ENCODE results near the gene CXCR6. TPM values are rescaled to one million over a fixed set of nuclear protein-coding genes. Genes with fewer than 3 reads are reported as not detected.

CXCR6 gene
- polyA plus RNA-seq, 1 of the 3 experiments (the other 2 are of a cell fraction), result not detected

- ChIA-PET CTCF (interaction anchor here (3.6 kb wide), 1 partner anchor 129 kb away, joined by 15 read pairs; no protein-coding TSS in a partner anchor), POLR2A (no interaction called here)
- H3K9ac ChIP-seq, result no peak overlapping the region
- H4K20me1 ChIP-seq (ENCODE audit: insufficient read depth), result no peaks in the 10 kb centered on the region
- H3K27ac ChIP-seq (ENCODE audit: low read depth in 2 of 2, low read length in 1 of 2), result no peak overlapping the region
- no peaks in the 10 kb centered on the region for H3F3A ChIP-seq (replicated peaks; ENCODE audit: insufficient read depth)
- H3K27me3 ChIP-seq (ENCODE audit: insufficient read depth), result no peaks in the 10 kb centered on the region
- no peak overlapping the region for H2AFZ ChIP-seq (ENCODE audit: low read depth)
- H3K36me3 ChIP-seq (replicated peaks in 1 of 2; ENCODE audit: control insufficient read depth in 1 of 2, insufficient read depth in 2 of 2, low read length in 1 of 2), result peaks cover 3 to 79% of the 10 kb centered on the region in 2 experiments
- H3K79me2 ChIP-seq (ENCODE audit: insufficient read depth), result no peaks in the 10 kb centered on the region
- H3K4me1 ChIP-seq (ENCODE audit: control insufficient read depth in 1 of 2, insufficient read depth in 2 of 2, low read depth in 1 of 2, low read length in 1 of 2), result no peaks in the 10 kb centered on the region; a peak in 1 of 4 replicates
- TF ChIP-seq RFX5 (IDR thresholded peaks at IDR 0.05; ENCODE audit: low read length), result no peak
- TF ChIP-seq NFIC (IDR thresholded peaks at IDR 0.05; ENCODE audit: borderline replicate concordance), result no peak
- no peak for TF ChIP-seq TCF12 (IDR thresholded peaks at IDR 0.05)
- no peak for TF ChIP-seq TEAD4 (IDR thresholded peaks at IDR 0.05; ENCODE audit: borderline replicate concordance, insufficient read depth)
- no peak for TF ChIP-seq RXRA (IDR thresholded peaks at IDR 0.05; ENCODE audit: borderline replicate concordance, low read depth)
- no peak for TF ChIP-seq IRF3 (IDR thresholded peaks at IDR 0.05; ENCODE audit: low read depth, low read length)
- TF ChIP-seq EZH2phosphoT487 (IDR thresholded peaks at IDR 0.05; ENCODE audit: borderline replicate concordance, low read depth), result no peak
- TF ChIP-seq FOXJ3 (CRISPR knock-in tag; IDR thresholded peaks at IDR 0.05), result no peak
- TF ChIP-seq ELF1 (IDR thresholded peaks at IDR 0.05), result no peak
- no peak for TF ChIP-seq GATA2 (CRISPR knock-in tag; IDR thresholded peaks at IDR 0.05)
- no peak for TF ChIP-seq USF1 (IDR thresholded peaks at IDR 0.05; ENCODE audit: borderline replicate concordance, low read depth)
- TF ChIP-seq USF2 (IDR thresholded peaks at IDR 0.05; ENCODE audit: borderline replicate concordance, low read depth, low read length), result no peak
- no peak for TF ChIP-seq RAD21 (IDR thresholded peaks at IDR 0.05; ENCODE audit: low read length)
- no peak for TF ChIP-seq SIN3A (IDR thresholded peaks at IDR 0.05; ENCODE audit: borderline replicate concordance, low read depth, low read length)
- TF ChIP-seq GABPA (IDR thresholded peaks at IDR 0.05; ENCODE audit: low read depth), result no peak
- H3K4me3 ChIP-seq (ENCODE audit: low read depth in 2 of 2, low read length in 1 of 2), result no peak overlapping the region
- no peaks in the 10 kb centered on the region for H3K9me2 ChIP-seq
- 100% methylated on average over 1 of the region's 4 CpGs for WGBS (ENCODE audit: low lambda C conversion rate)
- H3K9me3 ChIP-seq, result no peaks in the 10 kb centered on the region
- no peak overlapping the region for H3K4me2 ChIP-seq
- no peak for DNase-seq
These were observed 6.2 kb downstream of the CXCR6 start for GRCh38 chr3:45949432-45949831.

GRCh38 chr3:45950131-45950530 is 6.9 kb downstream of the CXCR6 start:
- Histone ChIP-seq H3K9ac (no peak overlapping the region), H3K9me2 (no peaks in the 10 kb centered on the region), H3K4me2 (no peak overlapping the region), H4K20me1 (ENCODE audit: insufficient read depth) (no peaks in the 10 kb centered on the region), H3F3A (replicated peaks; ENCODE audit: insufficient read depth) (no peaks in the 10 kb centered on the region), H3K4me3 (ENCODE audit: low read depth in 2 of 2, low read length in 1 of 2) (no peak overlapping the region), H3K4me1 (ENCODE audit: control insufficient read depth in 1 of 2, insufficient read depth in 2 of 2, low read depth in 1 of 2, low read length in 1 of 2) (no peaks in the 10 kb centered on the region), H3K79me2 (ENCODE audit: insufficient read depth) (no peaks in the 10 kb centered on the region), H3K36me3 (replicated peaks in 1 of 2; ENCODE audit: control insufficient read depth in 1 of 2, insufficient read depth in 2 of 2, low read length in 1 of 2) (peaks cover 7 to 83% of the 10 kb centered on the region in 2 experiments), H2AFZ (ENCODE audit: low read depth) (no peak overlapping the region), H3K9me3 (no peaks in the 10 kb centered on the region), H3K27me3 (ENCODE audit: insufficient read depth) (no peaks in the 10 kb centered on the region), H3K27ac (ENCODE audit: low read depth in 2 of 2, low read length in 1 of 2) (no peak overlapping the region)
- ChIA-PET POLR2A (no interaction called here), CTCF (interaction anchor here (0.6 to 3.6 kb wide), 4 partner anchors 10 to 741 kb away, joined by 3 to 27 read pairs (median 10); no protein-coding TSS in a partner anchor)
- no peak for DNase-seq
- WGBS (ENCODE audit: low lambda C conversion rate), result 100% methylated on average over 1 of the region's 2 CpGs
- no peak for TF ChIP-seq FOXJ3 (CRISPR knock-in tag; IDR thresholded peaks at IDR 0.05)
- no peak for TF ChIP-seq SIN3A (IDR thresholded peaks at IDR 0.05; ENCODE audit: borderline replicate concordance, low read depth, low read length)
- no peak for TF ChIP-seq EP300 (IDR thresholded peaks at IDR 0.05; ENCODE audit: borderline replicate concordance in 1 of 2, low read depth in 1 of 2, low read length in 1 of 2)
- no peak for TF ChIP-seq IRF3 (IDR thresholded peaks at IDR 0.05; ENCODE audit: low read depth, low read length)
- no peak for TF ChIP-seq RFX5 (IDR thresholded peaks at IDR 0.05; ENCODE audit: low read length)
- TF ChIP-seq EZH2phosphoT487 (IDR thresholded peaks at IDR 0.05; ENCODE audit: borderline replicate concordance, low read depth), result no peak
- TF ChIP-seq USF2 (IDR thresholded peaks at IDR 0.05; ENCODE audit: borderline replicate concordance, low read depth, low read length), result no peak
- no peak for TF ChIP-seq POLR2AphosphoS5 (IDR thresholded peaks at IDR 0.05; ENCODE audit: low read depth, low read length)
- no peak for TF ChIP-seq USF1 (IDR thresholded peaks at IDR 0.05; ENCODE audit: borderline replicate concordance, low read depth)
- no peak for TF ChIP-seq RAD21 (IDR thresholded peaks at IDR 0.05; ENCODE audit: low read length)
- TF ChIP-seq TAF1 (IDR thresholded peaks at IDR 0.05; ENCODE audit: borderline replicate concordance, low read depth, low read length), result no peak
- TF ChIP-seq SMC3 (IDR thresholded peaks at IDR 0.05; ENCODE audit: low read depth, low read length), result no peak

All from SK-N-SH (cell line).